Astrocyte of the spinal cord (primary cell): Measurements from ENCODE around the gene PI16.
A peak's percentile ranks its signal among the peaks of the same experiment; 100 is the strongest.

Experiments used
- DNase-seq: peaks from one replicate; pipeline ENCODE4 v3.0.0; 2011; ENCODE audit warnings: low read depth, low spot score
- H3K4me3 ChIP-seq: 2 replicates; pipeline ENCODE4 v1.5.1; 2011; ENCODE audit warnings: low read depth, mild to moderate bottlenecking, low read length, moderate library complexity
- CTCF ChIP-seq: IDR thresholded peaks from 2 replicates; pipeline ENCODE4 v1.5.1; 2012; ENCODE audit warnings: low read depth, mild to moderate bottlenecking, low read length, inconsistent platforms
- in situ Hi-C: cut with HindIII; loops from 2 replicates; pipeline ENCODE4 v1.10.0; 2017; ENCODE audit warnings: low sequenced_read_pairs

PI16 gene

GRCh38 chr6:36927691-36928546, 26.6 kb upstream of the PI16 start:
- in situ Hi-C loops, result no loop called here
- no peak for DNase-seq
- no peak for TF ChIP-seq CTCF
- no peak overlapping the region for H3K4me3 ChIP-seq

- in situ Hi-C loops, result no loop called here
- TF ChIP-seq CTCF, result no peak
- H3K4me3 ChIP-seq, result no peak overlapping the region
- DNase-seq, result no peak
Measured at GRCh38 chr6:36928547-36928918, 26.0 kb upstream of the PI16 start.

GRCh38 chr6:36929152-36929551, 25.4 kb upstream of the PI16 start:
- no peak for TF ChIP-seq CTCF
- H3K4me3 ChIP-seq, result no peak overlapping the region
- in situ Hi-C loops, result no loop called here
- DNase-seq, result no peak

- no peak for TF ChIP-seq CTCF
- H3K4me3 ChIP-seq, result no peak overlapping the region
- DNase-seq, result peak; percentile 47
- in situ Hi-C loops, result no loop called here
Measured at GRCh38 chr6:36929607-36930006, 24.9 kb upstream of the PI16 start.

- no peak for TF ChIP-seq CTCF
- no peak overlapping the region for H3K4me3 ChIP-seq
- no peak for DNase-seq
- in situ Hi-C loops, result no loop called here
Measured at GRCh38 chr6:36930483-36930882, 24.1 kb upstream of the PI16 start.

- in situ Hi-C loops, result no loop called here
Measured at GRCh38 chr6:36933102-36933501, 21.4 kb upstream of the PI16 start.

More at GRCh38 chr6:36933102-36933501, 21.4 kb upstream of the PI16 start:
- H3K4me3 ChIP-seq, result no peak overlapping the region
- TF ChIP-seq CTCF, result no peak
- no peak for DNase-seq
